Measurements from ENCODE around the gene TRAK2. TPM values are rescaled to one million over a fixed set of nuclear protein-coding genes. Genes with fewer than 3 reads are reported as not detected.
"Not testable (repeated sequence)": the region's sequence is repeated elsewhere in the genome, so short reads cannot be mapped to it uniquely, and the experiment has no call there.

TRAK2 gene
- total and polyA plus RNA-seq, 8 donors: 46.3 to 54.7 (median 50.4) TPM

DNA sequence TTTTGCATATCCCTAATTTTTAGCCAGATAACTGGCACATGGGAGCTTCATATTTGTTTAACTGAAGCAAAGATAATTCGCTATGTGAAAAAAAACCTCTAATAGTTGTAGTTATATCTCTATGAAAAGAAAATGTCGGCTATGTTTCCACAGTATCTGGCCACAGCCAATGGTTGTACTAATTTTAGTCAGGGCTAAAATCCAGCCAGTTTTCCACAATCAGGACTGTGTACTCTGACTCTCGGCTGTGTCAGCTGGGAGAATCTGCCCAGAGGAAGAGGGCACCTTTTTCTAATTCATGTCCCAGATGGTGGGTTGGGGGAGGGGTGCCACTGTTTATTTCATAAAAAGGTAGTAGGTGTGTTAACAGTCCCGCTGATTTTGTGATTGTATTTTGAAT is 39.0 kb upstream of the TRAK2 start:
- Histone ChIP-seq H3K27me3 (no peaks in the 10 kb centered on the region), H3K4me1 (no peaks in the 10 kb centered on the region), H3K27ac (no peak overlapping the region), H3K36me3 (no peaks in the 10 kb centered on the region), H3K9me3 (no peaks in the 10 kb centered on the region), H3K4me3 (no peak overlapping the region)
- DNase-seq: no peak
- no peak for ATAC-seq
- intact Hi-C loops (cut with DNase I): no loop called here
- TF ChIP-seq, protein P1, sequence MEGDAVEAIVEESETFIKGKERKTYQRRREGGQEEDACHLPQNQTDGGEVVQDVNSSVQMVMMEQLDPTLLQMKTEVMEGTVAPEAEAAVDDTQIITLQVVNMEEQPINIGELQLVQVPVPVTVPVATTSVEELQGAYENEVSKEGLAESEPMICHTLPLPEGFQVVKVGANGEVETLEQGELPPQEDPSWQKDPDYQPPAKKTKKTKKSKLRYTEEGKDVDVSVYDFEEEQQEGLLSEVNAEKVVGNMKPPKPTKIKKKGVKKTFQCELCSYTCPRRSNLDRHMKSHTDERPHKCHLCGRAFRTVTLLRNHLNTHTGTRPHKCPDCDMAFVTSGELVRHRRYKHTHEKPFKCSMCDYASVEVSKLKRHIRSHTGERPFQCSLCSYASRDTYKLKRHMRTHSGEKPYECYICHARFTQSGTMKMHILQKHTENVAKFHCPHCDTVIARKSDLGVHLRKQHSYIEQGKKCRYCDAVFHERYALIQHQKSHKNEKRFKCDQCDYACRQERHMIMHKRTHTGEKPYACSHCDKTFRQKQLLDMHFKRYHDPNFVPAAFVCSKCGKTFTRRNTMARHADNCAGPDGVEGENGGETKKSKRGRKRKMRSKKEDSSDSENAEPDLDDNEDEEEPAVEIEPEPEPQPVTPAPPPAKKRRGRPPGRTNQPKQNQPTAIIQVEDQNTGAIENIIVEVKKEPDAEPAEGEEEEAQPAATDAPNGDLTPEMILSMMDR (IDR thresholded peaks at IDR 0.05): no peak

DNA sequence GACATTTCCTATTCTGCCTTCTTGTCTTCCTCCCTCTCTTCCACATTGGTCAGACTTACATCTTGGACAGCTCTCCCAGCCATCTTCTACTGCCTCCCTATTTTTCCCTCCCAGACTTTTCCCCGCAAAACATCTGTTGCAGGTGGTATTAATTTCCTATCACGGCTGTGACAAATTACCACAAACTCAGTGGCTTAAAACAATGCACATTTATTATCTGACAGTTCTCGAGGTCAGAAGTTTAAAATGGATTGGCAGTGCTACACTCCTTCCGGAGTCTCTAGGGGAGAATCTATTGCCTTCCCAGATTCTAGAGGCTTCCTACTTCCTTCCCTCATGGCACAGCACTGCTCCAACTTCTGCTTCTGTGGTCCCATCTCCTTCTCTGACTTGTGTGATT is 33.5 kb upstream of the TRAK2 start:
- H3K9me3 ChIP-seq: no peaks in the 10 kb centered on the region
- no peak overlapping the region for H3K4me3 ChIP-seq
- DNase-seq (no peak), ATAC-seq (no peak)
- no peak overlapping the region for H3K27ac ChIP-seq
- H3K36me3 ChIP-seq: peaks cover 0 to 21% of the 10 kb centered on the region in 2 donors
- TF ChIP-seq, protein P1 (IDR thresholded peaks at IDR 0.05): no peak
- no peaks in the 10 kb centered on the region for H3K4me1 ChIP-seq
- no peaks in the 10 kb centered on the region for H3K27me3 ChIP-seq
- intact Hi-C loops (cut with DNase I): no loop called here

DNA sequence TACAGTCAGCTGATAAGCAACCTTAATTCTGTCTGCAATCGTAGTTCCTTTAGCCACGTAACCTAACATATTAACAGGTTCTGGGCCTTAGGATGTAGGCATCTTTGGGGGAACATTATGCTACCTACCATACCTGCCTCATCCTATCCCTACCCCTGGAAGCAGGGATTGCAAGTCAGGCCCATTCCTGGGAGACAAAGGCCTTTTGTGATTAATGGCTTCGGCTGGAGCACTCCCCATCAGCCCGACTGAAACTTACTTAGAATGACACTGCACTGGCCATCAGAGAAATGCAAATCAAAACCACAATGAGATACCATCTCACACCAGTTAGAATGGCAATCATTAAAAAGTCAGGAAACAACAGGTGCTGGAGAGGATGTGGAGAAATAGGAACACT is 32.5 kb upstream of the TRAK2 start:
- intact Hi-C loops (cut with DNase I); H3K4me1 ChIP-seq; H3K4me3 ChIP-seq; H3K27me3 ChIP-seq; ATAC-seq; DNase-seq; H3K27ac ChIP-seq; H3K9me3 ChIP-seq: not testable (repeated sequence)
- peaks cover 0 to 26% of the 10 kb centered on the region in 2 donors for H3K36me3 ChIP-seq

DNA sequence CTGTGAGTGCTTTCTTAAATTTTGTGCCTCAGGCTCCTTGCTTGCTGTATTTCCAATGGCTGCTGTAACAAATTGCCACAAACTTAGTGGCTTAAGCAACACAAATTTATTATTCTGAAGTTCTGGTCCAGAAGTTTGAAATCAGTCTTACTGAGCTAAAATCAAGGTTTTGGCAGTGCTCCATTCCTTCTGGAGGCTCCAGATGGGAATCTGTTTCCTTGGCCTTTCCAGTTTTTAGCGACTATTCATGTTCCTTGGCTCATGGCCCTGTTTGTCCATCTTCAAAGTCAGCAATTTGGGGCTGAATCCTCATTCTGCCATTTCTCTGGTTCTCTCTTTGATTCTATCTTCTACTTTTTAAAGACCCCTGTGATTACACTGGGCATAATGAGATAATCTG is 32.1 kb upstream of the TRAK2 start:
- H3K27me3 ChIP-seq: no peaks in the 10 kb centered on the region
- peaks cover 0 to 30% of the 10 kb centered on the region in 2 donors for H3K36me3 ChIP-seq
- no peaks in the 10 kb centered on the region for H3K4me1 ChIP-seq
- no peaks in the 10 kb centered on the region for H3K9me3 ChIP-seq
- DNase-seq (no peak), ATAC-seq (no peak)
- intact Hi-C loops (cut with DNase I): no loop called here
- no peak overlapping the region for H3K27ac ChIP-seq
- TF ChIP-seq, protein P1 (IDR thresholded peaks at IDR 0.05): no peak
- H3K4me3 ChIP-seq: no peak overlapping the region

DNA sequence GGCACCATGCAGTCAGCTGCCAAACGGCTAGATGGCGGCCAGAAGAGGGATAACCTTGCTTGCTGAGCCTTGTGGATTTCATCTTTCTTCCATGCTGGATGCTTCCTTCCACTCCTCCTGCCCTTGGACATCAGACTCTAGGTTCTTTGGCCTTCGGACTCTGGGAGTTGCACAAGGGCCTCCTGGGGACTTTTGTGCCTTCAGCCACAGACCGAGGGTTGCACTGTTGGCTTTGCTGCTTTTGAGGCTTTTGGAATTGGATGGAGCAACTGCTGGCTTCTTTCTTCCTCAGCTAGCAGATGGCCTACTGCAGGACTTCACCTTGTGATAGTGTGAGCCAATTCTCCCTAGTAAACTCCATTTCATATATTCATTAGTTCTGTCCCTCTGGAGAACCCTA is 31.3 kb upstream of the TRAK2 start:
- H3K27me3 ChIP-seq: no peaks in the 10 kb centered on the region
- peaks cover 0 to 31% of the 10 kb centered on the region in 2 donors for H3K36me3 ChIP-seq
- no peak for ATAC-seq
- H3K27ac ChIP-seq: no peak overlapping the region
- H3K4me3 ChIP-seq: no peak overlapping the region
- intact Hi-C loops (cut with DNase I): no loop called here
- DNase-seq: no peak
- H3K9me3 ChIP-seq: no peaks in the 10 kb centered on the region
- TF ChIP-seq, protein P1 (IDR thresholded peaks at IDR 0.05): no peak
- no peaks in the 10 kb centered on the region for H3K4me1 ChIP-seq

DNA sequence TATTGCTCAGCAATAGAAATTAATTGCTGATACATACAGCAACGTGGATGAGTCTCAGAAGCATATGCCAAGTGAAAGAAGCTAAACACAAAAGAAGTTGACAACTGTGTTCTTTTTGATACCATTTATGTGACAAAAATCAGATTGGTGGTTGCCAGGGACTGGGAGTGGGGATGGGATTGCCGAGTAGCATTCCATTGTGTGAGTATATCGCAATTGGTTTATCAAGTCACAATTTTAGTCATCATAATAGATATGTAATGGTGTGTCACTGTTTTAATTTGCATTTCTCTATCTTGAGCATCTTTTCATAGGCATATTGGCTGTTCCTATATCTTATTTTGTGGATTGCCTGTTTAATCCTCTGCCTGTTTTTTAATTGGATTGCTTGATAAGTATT is 21.2 kb upstream of the TRAK2 start:
- DNase-seq (no peak), ATAC-seq (no peak)
- intact Hi-C loops (cut with DNase I): no loop called here
- no peak overlapping the region for H3K27ac ChIP-seq
- TF ChIP-seq, protein P1 (IDR thresholded peaks at IDR 0.05): no peak
- H3K36me3 ChIP-seq: peaks cover 0 to 40% of the 10 kb centered on the region in 2 donors
- no peaks in the 10 kb centered on the region for H3K4me1 ChIP-seq
- H3K9me3 ChIP-seq: no peaks in the 10 kb centered on the region
- no peak overlapping the region for H3K4me3 ChIP-seq
- no peaks in the 10 kb centered on the region for H3K27me3 ChIP-seq

Data from left lung (tissue), 10 donors.